Measurements from ENCODE around the gene YAP1. TPM values are rescaled to one million over a fixed set of nuclear protein-coding genes. Genes with fewer than 3 reads are reported as not detected.

The YAP1 gene
- total RNA-seq, 4 donors from 2014 or later: 226 to 310 (median 252) TPM

GRCh38 chr11:102244681-102245409, 134.6 kb downstream of the YAP1 start:
- Histone ChIP-seq H3K9me3 (no peaks in the 10 kb centered on the region), H3K36me3 (no peaks in the 10 kb centered on the region), H3K27ac (no peak overlapping the region), H3K4me3 (no peak overlapping the region), H3K4me1 (no peaks in the 10 kb centered on the region), H3K27me3 (no peaks in the 10 kb centered on the region)
- no peak for DNase-seq (ENCODE audit: low spot score in 2 of 2)
- WGBS: 62% methylated on average over 5 of the region's 5 CpGs
- TF ChIP-seq CTCF (IDR thresholded peaks at IDR 0.05) (no peak), EP300 (IDR thresholded peaks at IDR 0.05) (no peak), POLR2AphosphoS5 (IDR thresholded peaks at IDR 0.05) (no peak), POLR2A (IDR thresholded peaks at IDR 0.05) (no peak)

DNA sequence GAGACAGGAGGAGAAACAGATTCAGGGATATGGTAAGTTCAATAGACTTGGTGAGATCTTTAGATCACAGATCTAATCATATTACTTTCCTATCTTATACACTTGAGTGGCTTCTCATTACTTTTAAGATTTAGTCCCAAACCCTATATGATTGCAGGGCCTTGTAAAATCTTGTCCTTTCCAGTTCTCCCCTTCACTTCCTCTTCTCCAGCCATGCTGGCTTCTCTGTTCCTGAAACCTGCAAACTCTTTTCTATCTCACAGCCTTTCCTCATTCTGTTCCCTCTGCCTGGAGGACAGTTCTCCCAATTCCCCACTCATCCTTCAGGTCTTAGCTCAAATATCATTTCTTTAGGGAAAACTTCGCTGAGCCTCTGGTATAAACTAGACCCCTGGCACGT, 141.2 kb downstream of the YAP1 start:
- Histone ChIP-seq H3K4me3 (no peak overlapping the region), H3K27me3 (no peaks in the 10 kb centered on the region), H3K4me1 (peaks cover 16% of the 10 kb centered on the region), H3K27ac (no peak overlapping the region), H3K9me3 (no peaks in the 10 kb centered on the region), H3K36me3 (no peaks in the 10 kb centered on the region)
- no peak for TF ChIP-seq POLR2AphosphoS5 (IDR thresholded peaks at IDR 0.05)
- TF ChIP-seq EP300 (IDR thresholded peaks at IDR 0.05): no peak
- WGBS: 98% methylated on average over 2 of the region's 2 CpGs
- no peak for DNase-seq (ENCODE audit: low spot score in 2 of 2)

- H3K27ac ChIP-seq: no peak overlapping the region
- DNase-seq (ENCODE audit: low spot score in 2 of 2): no peak
- no peaks in the 10 kb centered on the region for H3K27me3 ChIP-seq
- H3K4me3 ChIP-seq: no peak overlapping the region
- no peaks in the 10 kb centered on the region for H3K9me3 ChIP-seq
- no peak for TF ChIP-seq POLR2A (IDR thresholded peaks at IDR 0.05)
- TF ChIP-seq EP300 (IDR thresholded peaks at IDR 0.05): no peak
- no peak for TF ChIP-seq POLR2AphosphoS5 (IDR thresholded peaks at IDR 0.05)
- TF ChIP-seq CTCF (IDR thresholded peaks at IDR 0.05): no peak
- no peaks in the 10 kb centered on the region for H3K36me3 ChIP-seq
- WGBS: 61% methylated on average over 6 of the region's 6 CpGs
- H3K4me1 ChIP-seq: peaks cover 16% of the 10 kb centered on the region
Observed at GRCh38 chr11:102252339-102252891, 142.2 kb downstream of the YAP1 start.

DNA sequence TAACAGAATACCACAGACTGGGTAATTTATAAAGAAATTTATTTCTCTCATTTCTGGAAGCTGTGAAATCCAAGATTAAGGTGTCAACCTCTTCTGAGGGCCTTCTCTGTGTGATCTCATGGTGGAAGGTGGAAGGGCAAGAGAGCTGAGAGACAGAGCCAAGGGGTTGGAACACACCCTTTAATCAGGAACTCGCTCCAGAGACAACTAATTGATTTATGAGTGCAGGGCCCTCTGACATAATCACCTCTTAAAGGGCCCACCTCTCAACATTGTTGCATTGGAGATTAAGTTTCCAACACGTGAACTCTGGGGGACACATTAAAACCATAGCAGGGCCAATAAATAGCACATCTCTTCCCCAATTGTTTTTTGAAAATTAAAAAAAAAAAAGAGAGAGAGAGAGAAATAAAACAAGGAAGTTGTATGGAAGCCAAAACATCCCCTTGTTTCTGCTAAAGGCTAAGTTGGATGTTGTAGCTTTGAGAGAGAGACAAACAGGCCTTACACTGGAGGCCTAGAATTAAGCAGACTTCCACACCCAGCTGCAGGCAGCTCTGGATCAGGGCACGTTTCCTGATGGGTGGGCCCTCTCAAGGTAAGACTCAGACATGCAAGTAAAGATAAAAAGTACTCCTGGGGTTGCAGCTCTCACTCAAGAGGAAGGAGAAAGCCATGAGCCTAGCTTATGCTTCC, 142.9 kb downstream of the YAP1 start:
- TF ChIP-seq POLR2AphosphoS5 (IDR thresholded peaks at IDR 0.05): no peak
- no peak for TF ChIP-seq POLR2A (IDR thresholded peaks at IDR 0.05)
- Histone ChIP-seq H3K27me3 (no peaks in the 10 kb centered on the region), H3K27ac (peak overlapping the region; percentile 69), H3K4me3 (no peak overlapping the region), H3K36me3 (no peaks in the 10 kb centered on the region), H3K9me3 (no peaks in the 10 kb centered on the region), H3K4me1 (peaks cover 16% of the 10 kb centered on the region)
- no peak for DNase-seq (ENCODE audit: low spot score in 2 of 2)
- WGBS: 27% methylated on average over 3 of the region's 3 CpGs

DNA sequence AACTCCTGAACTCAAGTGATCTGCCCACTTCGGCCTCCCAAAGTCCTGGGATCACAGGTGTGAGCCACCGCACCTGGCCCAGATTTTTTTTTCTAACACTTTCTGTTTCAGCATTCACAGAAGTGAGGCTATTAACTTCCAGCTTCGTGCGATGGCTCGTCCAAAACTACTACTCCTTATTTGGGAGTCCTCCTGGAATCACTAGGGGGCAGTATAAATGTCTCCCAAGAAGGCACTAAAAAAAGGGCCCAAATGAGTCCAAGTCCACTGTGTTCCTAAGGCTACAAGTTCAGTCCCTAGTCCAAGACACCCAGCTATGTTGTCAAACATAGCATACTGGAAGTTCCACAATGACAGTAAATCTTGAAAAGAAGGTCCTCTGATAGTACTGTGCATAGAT, 143.8 kb downstream of the YAP1 start:
- peak overlapping the region; percentile 69 for H3K27ac ChIP-seq

More for the DNA sequence above, 143.8 kb downstream of the YAP1 start:
- no peak overlapping the region for H3K4me3 ChIP-seq
- no peak for TF ChIP-seq POLR2AphosphoS5 (IDR thresholded peaks at IDR 0.05)
- peak in 1 of 2 donors; percentile 6 for TF ChIP-seq CTCF (IDR thresholded peaks at IDR 0.05)
- peaks cover 16% of the 10 kb centered on the region for H3K4me1 ChIP-seq
- no peak for DNase-seq (ENCODE audit: low spot score in 2 of 2)
- no peaks in the 10 kb centered on the region for H3K9me3 ChIP-seq
- 75% methylated on average over 5 of the region's 5 CpGs for WGBS
- H3K36me3 ChIP-seq: no peaks in the 10 kb centered on the region
- no peaks in the 10 kb centered on the region for H3K27me3 ChIP-seq

All from suprapubic skin (tissue), 4 donors.